IMR-90 (cell line): ENCODE results near the gene NHLH2. TPM values are rescaled to one million over a fixed set of nuclear protein-coding genes. Genes with fewer than 3 reads are reported as not detected.

Experiments used
- ATAC-seq: fragments of 200-7000 bp; cut with Tn5 transposase; 2 replicates; pipeline ENCODE4 v1.9.1; 2020; ENCODE audit warnings: low read depth, mild to moderate bottlenecking, moderate library complexity
- BruUV-seq: library from RNA; stranded (reverse); fragments of 400-500 nt; replicated peaks from 2 replicates; lab custom pipeline; 2021; lab: Mats Ljungman, UMichigan
- CTCF ChIA-PET: fragments of 300-600 bp; formaldehyde crosslinking; extraction: SDS; loops from one replicate; lab custom pipeline; 2021; ENCODE audit warnings: antibody characterized with exemption; lab: Yijun Ruan, JAX
- POLR2A ChIA-PET: fragments of 300-600 bp; sonication (Branson Sonifier 250); formaldehyde crosslinking; loops from one replicate; lab custom pipeline; 2022; ENCODE audit warnings: antibody characterized with exemption; ENCODE audit not compliant: unreplicated experiment; lab: Charles Lee
- DNase-seq: peaks from one replicate; pipeline ENCODE4 v3.0.0; 2013
- H2AFZ ChIP-seq: replicated peaks from 2 replicates; pipeline ENCODE3; 2013; ENCODE audit warnings: low read length, mild to moderate bottlenecking; ENCODE audit not compliant: poor library complexity
- H2AK5ac ChIP-seq: 2 replicates; pipeline ENCODE4 v1.6.1; 2013; ENCODE audit warnings: low read depth, low read length, inconsistent platforms
- H2AK9ac ChIP-seq: replicated peaks from 2 replicates; pipeline ENCODE3; 2013; ENCODE audit warnings: mild to moderate bottlenecking, low read depth, low read length, moderate library complexity; ENCODE audit not compliant: poor library complexity
- H2BK120ac ChIP-seq: 2 replicates; pipeline ENCODE4 v1.6.1; 2013; ENCODE audit warnings: low read depth, low read length, inconsistent platforms
- H2BK15ac ChIP-seq: 3 replicates; pipeline ENCODE4 v1.6.1; 2013; ENCODE audit warnings: low read depth, low read length, inconsistent platforms
- H2BK20ac ChIP-seq: 2 replicates; pipeline ENCODE4 v1.6.1; 2013; ENCODE audit warnings: low read depth, mild to moderate bottlenecking, inconsistent platforms, low read length, moderate library complexity
- H2BK5ac ChIP-seq: 2 replicates; pipeline ENCODE4 v1.6.1; 2013; ENCODE audit warnings: mild to moderate bottlenecking, low read depth, low read length, inconsistent platforms; ENCODE audit not compliant: poor library complexity, severe bottlenecking
- H3K14ac ChIP-seq: replicated peaks from 2 replicates; pipeline ENCODE4 v1.6.1; 2013; ENCODE audit warnings: low read depth, low read length, inconsistent platforms
- H3K18ac ChIP-seq: 2 replicates; pipeline ENCODE4 v1.6.1; 2013; ENCODE audit warnings: low read depth, low read length, control low read depth
- H3K23ac ChIP-seq: 2 replicates; pipeline ENCODE4 v1.6.1; 2013; ENCODE audit warnings: low read depth, low read length, inconsistent platforms
- H3K27ac ChIP-seq: 2 replicates; pipeline ENCODE4 v1.5.1; 2013; ENCODE audit warnings: mild to moderate bottlenecking, control low read depth, low read length; ENCODE audit not compliant: insufficient read depth
- H3K27me3 ChIP-seq: 2 replicates; pipeline ENCODE4 v1.6.1; 2013; ENCODE audit warnings: low read length; ENCODE audit not compliant: control insufficient read depth, insufficient read depth
- H3K36me3 ChIP-seq: 2 replicates; pipeline ENCODE4 v1.6.1; 2013; ENCODE audit warnings: low read length, mixed read lengths; ENCODE audit not compliant: control insufficient read depth, insufficient read depth
- H3K4ac ChIP-seq: 2 replicates; pipeline ENCODE4 v1.6.1; 2013; ENCODE audit warnings: low read depth, low read length, inconsistent platforms
- H3K4me1 ChIP-seq: 2 replicates; pipeline ENCODE4 v1.6.1; 2013; ENCODE audit warnings: low read length, mixed read lengths; ENCODE audit not compliant: control insufficient read depth, insufficient read depth
- H3K4me2 ChIP-seq: 2 replicates; pipeline ENCODE4 v1.6.1; 2013; ENCODE audit warnings: low read depth, mild to moderate bottlenecking, control low read depth, low read length, moderate library complexity
- H3K4me3 ChIP-seq: 2 replicates; pipeline ENCODE4 v1.5.1; 2013; ENCODE audit warnings: low read depth, mild to moderate bottlenecking, control low read depth, low read length, moderate library complexity; ENCODE audit not compliant: insufficient read depth
- H3K56ac ChIP-seq: 2 replicates; pipeline ENCODE4 v1.6.1; 2013; ENCODE audit warnings: low read length, inconsistent platforms; ENCODE audit not compliant: insufficient read depth; ENCODE audit errors: extremely low read depth
- H3K79me1 ChIP-seq, 2 experiments: 2 replicates each; pipeline ENCODE4 v1.6.1; 2013; ENCODE audit warnings: low read length in 2 of 2, inconsistent platforms in 1 of 2, low read depth in 1 of 2
- H3K9ac ChIP-seq: 2 replicates; pipeline ENCODE4 v1.6.1; 2013; ENCODE audit warnings: low read depth, low read length, control low read depth
- H3K9me1 ChIP-seq: 2 replicates; pipeline ENCODE4 v1.6.1; 2013; ENCODE audit warnings: low read length, inconsistent platforms; ENCODE audit not compliant: insufficient read depth
- H3K9me3 ChIP-seq: 2 replicates; pipeline ENCODE4 v1.6.1; 2013; ENCODE audit warnings: low read length; ENCODE audit not compliant: control insufficient read depth, insufficient read depth
- H4K20me1 ChIP-seq: 2 replicates; pipeline ENCODE4 v1.6.1; 2013; ENCODE audit warnings: low read length, inconsistent platforms; ENCODE audit not compliant: insufficient read depth
- H4K5ac ChIP-seq: 2 replicates; pipeline ENCODE4 v1.6.1; 2013; ENCODE audit warnings: mild to moderate bottlenecking, low read depth, low read length, control low read depth
- H4K8ac ChIP-seq, 2 experiments: 2 replicates each; pipeline ENCODE4 v1.6.1; 2013; ENCODE audit warnings: low read depth in 2 of 2, low read length in 2 of 2, control low read depth in 1 of 2, inconsistent platforms in 1 of 2
- H4K91ac ChIP-seq: 2 replicates; pipeline ENCODE4 v1.6.1; 2013; ENCODE audit warnings: low read depth, low read length, inconsistent platforms; ENCODE audit not compliant: insufficient read depth
- BHLHE40 ChIP-seq: fragments of 150-350 bp; IDR thresholded peaks from 2 replicates; pipeline ENCODE4 v1.6.1; 2016; ENCODE audit warnings: mild to moderate bottlenecking, low read depth, low read length
- CEBPB ChIP-seq: IDR thresholded peaks from 2 replicates; pipeline ENCODE4 v1.6.1; 2012; ENCODE audit warnings: low read depth, low read length, improper control_type of control experiment
- CHD1 ChIP-seq: IDR thresholded peaks from 2 replicates; pipeline ENCODE4 v1.6.1; 2012; ENCODE audit warnings: low read depth, low read length, improper control_type of control experiment
- FOS ChIP-seq: fragments of 150-350 bp; IDR thresholded peaks from 2 replicates; pipeline ENCODE4 v1.6.1; 2016; ENCODE audit warnings: low read depth, low read length
- MAFK ChIP-seq: IDR thresholded peaks from 2 replicates; pipeline ENCODE4 v1.6.1; 2012; ENCODE audit warnings: low read depth, low read length, improper control_type of control experiment
- MAZ ChIP-seq: IDR thresholded peaks from 2 replicates; pipeline ENCODE4 v1.6.1; 2012; ENCODE audit warnings: low read depth, mild to moderate bottlenecking, low read length, improper control_type of control experiment, moderate library complexity, borderline replicate concordance
- MXI1 ChIP-seq: IDR thresholded peaks from 2 replicates; pipeline ENCODE4 v1.6.1; 2012; ENCODE audit warnings: low read depth, mild to moderate bottlenecking, low read length, moderate library complexity, borderline replicate concordance
- NFE2L2 ChIP-seq: fragments of 150-350 bp; IDR thresholded peaks from 2 replicates; pipeline ENCODE4 v1.6.1; 2016; ENCODE audit warnings: low read depth, mild to moderate bottlenecking, low read length
- POLR2A ChIP-seq: IDR thresholded peaks from 2 replicates; pipeline ENCODE4 v1.6.1; 2012; ENCODE audit warnings: mild to moderate bottlenecking, low read depth, low read length
- RAD21 ChIP-seq: IDR thresholded peaks from 2 replicates; pipeline ENCODE4 v1.6.1; 2012; ENCODE audit warnings: low read length, improper control_type of control experiment
- RCOR1 ChIP-seq: IDR thresholded peaks from 2 replicates; pipeline ENCODE4 v1.6.1; 2012; ENCODE audit warnings: mild to moderate bottlenecking, low read length, improper control_type of control experiment; ENCODE audit not compliant: insufficient replicate concordance
- RFX5 ChIP-seq: IDR thresholded peaks from 2 replicates; pipeline ENCODE4 v1.8.0; 2012; ENCODE audit warnings: low read depth, mild to moderate bottlenecking, low read length, moderate library complexity
- SMC3 ChIP-seq: fragments of 150-350 bp; IDR thresholded peaks from 2 replicates; pipeline ENCODE4 v1.6.1; 2016; ENCODE audit warnings: low read depth, mild to moderate bottlenecking, antibody characterized with exemption, low read length, moderate library complexity
- WGBS, 2 experiments: methylation state at CpG; one replicate each; pipeline versions ENCODE4 v1.1.5 to v1.1.7; 2013; ENCODE audit warnings: missing lambda C conversion rate in 2 of 2; ENCODE audit not compliant: insufficient read length in 1 of 2; ENCODE audit errors: extremely low coverage in 2 of 2; 5-methylcytosine and 5-hydroxymethylcytosine counted together
- dilution Hi-C: fragments of 300-500 bp; cut with HindIII; formaldehyde crosslinking; loops from one replicate; pipeline ENCODE4 v1.14.3; 2018; ENCODE audit warnings: low sequenced_read_pairs; ENCODE audit not compliant: unreplicated experiment
- in situ Hi-C: fragments of 300-500 bp; cut with MboI; formaldehyde crosslinking; loops from 3 replicates; pipeline ENCODE4 v1.14.3; 2019; ENCODE audit warnings: low sequenced_read_pairs, inconsistent platforms, mixed read lengths
- intact Hi-C: fragments of 100-400 bp; cut with micrococcal nuclease; formaldehyde crosslinking; loops from 2 replicates; pipeline ENCODE4 v1.10.0; 2022
- polyA plus RNA-seq, 3 experiments: library from polyadenylated mRNA; depleted of rRNA; stranded (reverse); fragments of >200 nt; gene quantifications; 2 replicates each; pipeline ENCODE4 v1.2.3, GENCODE V29; 2012; ENCODE audit warnings: low replicate concordance in 1 of 3
- total RNA-seq: library from RNA; depleted of rRNA; stranded (reverse); fragments of >200 nt; gene quantifications from 2 replicates; pipeline ENCODE4 v1.2.3, GENCODE V29; 2012
- TF ChIP-seq, protein P1 (sequence below): conservative IDR thresholded peaks from 2 replicates; pipeline ENCODE4 v1.5.1; 2012; ENCODE audit warnings: mild to moderate bottlenecking, low read depth, low read length, improper control_type of control experiment
- TF ChIP-seq, protein P2 (sequence below): fragments of 150-350 bp; IDR thresholded peaks from 2 replicates; pipeline ENCODE4 v1.6.1; 2017; ENCODE audit warnings: mild to moderate bottlenecking, antibody characterized with exemption, low read length, low read depth
- TF ChIP-seq, protein P3 (sequence below): fragments of 150-350 bp; IDR thresholded peaks from 2 replicates; pipeline ENCODE4 v1.6.1; 2016; ENCODE audit warnings: low read depth, mild to moderate bottlenecking, low read length, moderate library complexity, borderline replicate concordance

The NHLH2 gene
- total and polyA plus RNA-seq, 2 of the 4 experiments (the other 2 are of a cell fraction) = not detected

DNA sequence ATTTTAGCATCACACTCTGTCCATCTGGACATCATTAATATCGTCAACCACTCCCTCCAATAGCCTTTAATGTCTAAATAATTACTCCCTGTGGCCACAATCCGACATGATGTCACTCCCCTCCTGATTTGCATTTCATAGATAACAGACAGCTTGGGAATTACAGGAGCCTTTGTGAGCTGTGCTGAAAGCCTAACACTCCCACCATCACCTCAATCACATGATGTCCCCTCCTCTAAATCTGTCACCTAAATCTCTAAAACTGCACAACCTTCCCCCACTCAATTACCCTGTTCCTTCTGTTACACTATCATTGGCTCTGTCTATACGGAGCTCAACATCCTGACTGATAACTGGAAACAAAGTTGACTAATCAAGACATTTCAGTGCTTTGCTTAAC is 14.3 kb downstream of the NHLH2 start:
- no peak overlapping the region for H2BK15ac ChIP-seq
- intact Hi-C loops = no loop called here
- no peak overlapping the region for H4K5ac ChIP-seq
- peaks cover 26% of the 10 kb centered on the region for H3K27me3 ChIP-seq
- TF ChIP-seq NFE2L2 (no peak), SMC3 (no peak), RCOR1 (no peak), RAD21 (no peak), BHLHE40 (no peak), MAFK (no peak), MAZ (no peak), RFX5 (no peak), MXI1 (no peak), POLR2A (no peak), FOS (no peak), CHD1 (no peak), CEBPB (no peak)
- TF ChIP-seq, protein P1, sequence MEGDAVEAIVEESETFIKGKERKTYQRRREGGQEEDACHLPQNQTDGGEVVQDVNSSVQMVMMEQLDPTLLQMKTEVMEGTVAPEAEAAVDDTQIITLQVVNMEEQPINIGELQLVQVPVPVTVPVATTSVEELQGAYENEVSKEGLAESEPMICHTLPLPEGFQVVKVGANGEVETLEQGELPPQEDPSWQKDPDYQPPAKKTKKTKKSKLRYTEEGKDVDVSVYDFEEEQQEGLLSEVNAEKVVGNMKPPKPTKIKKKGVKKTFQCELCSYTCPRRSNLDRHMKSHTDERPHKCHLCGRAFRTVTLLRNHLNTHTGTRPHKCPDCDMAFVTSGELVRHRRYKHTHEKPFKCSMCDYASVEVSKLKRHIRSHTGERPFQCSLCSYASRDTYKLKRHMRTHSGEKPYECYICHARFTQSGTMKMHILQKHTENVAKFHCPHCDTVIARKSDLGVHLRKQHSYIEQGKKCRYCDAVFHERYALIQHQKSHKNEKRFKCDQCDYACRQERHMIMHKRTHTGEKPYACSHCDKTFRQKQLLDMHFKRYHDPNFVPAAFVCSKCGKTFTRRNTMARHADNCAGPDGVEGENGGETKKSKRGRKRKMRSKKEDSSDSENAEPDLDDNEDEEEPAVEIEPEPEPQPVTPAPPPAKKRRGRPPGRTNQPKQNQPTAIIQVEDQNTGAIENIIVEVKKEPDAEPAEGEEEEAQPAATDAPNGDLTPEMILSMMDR = no peak
- TF ChIP-seq, protein P2, sequence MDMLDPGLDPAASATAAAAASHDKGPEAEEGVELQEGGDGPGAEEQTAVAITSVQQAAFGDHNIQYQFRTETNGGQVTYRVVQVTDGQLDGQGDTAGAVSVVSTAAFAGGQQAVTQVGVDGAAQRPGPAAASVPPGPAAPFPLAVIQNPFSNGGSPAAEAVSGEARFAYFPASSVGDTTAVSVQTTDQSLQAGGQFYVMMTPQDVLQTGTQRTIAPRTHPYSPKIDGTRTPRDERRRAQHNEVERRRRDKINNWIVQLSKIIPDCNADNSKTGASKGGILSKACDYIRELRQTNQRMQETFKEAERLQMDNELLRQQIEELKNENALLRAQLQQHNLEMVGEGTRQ = no peak
- TF ChIP-seq, protein P3, sequence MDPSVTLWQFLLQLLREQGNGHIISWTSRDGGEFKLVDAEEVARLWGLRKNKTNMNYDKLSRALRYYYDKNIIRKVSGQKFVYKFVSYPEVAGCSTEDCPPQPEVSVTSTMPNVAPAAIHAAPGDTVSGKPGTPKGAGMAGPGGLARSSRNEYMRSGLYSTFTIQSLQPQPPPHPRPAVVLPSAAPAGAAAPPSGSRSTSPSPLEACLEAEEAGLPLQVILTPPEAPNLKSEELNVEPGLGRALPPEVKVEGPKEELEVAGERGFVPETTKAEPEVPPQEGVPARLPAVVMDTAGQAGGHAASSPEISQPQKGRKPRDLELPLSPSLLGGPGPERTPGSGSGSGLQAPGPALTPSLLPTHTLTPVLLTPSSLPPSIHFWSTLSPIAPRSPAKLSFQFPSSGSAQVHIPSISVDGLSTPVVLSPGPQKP = no peak
- no peak overlapping the region for H3K4me3 ChIP-seq
- no peak overlapping the region for H3K14ac ChIP-seq
- CTCF ChIA-PET = interaction anchor here (1.5 kb wide), 1 partner anchor 14 kb away, joined by 5 read pairs; the partner anchor contains the start of gene NHLH2
- BruUV-seq = no TSS peak
- H4K20me1 ChIP-seq = no peaks in the 10 kb centered on the region
- H3K9me1 ChIP-seq = no peaks in the 10 kb centered on the region
- dilution Hi-C loops = no loop called here
- no peak overlapping the region for H2AFZ ChIP-seq
- H2BK120ac ChIP-seq = no peak overlapping the region
- DNase-seq = no peak
- no peak overlapping the region for H4K8ac ChIP-seq
- H3K23ac ChIP-seq = no peak overlapping the region
- no peak overlapping the region for H4K91ac ChIP-seq
- WGBS, 2 experiments = 40% methylated on average over 1 of the region's 3 CpGs; no CpG with 5 or more reads in 1 of the 2 experiments
- no peak for ATAC-seq
- no peaks in the 10 kb centered on the region for H3K36me3 ChIP-seq
- peaks cover 2% of the 10 kb centered on the region; the same call in 1 of the 2 replicates for H3K4me1 ChIP-seq
- no peaks in the 10 kb centered on the region for H3K79me1 ChIP-seq
- H3K27ac ChIP-seq = no peak overlapping the region
- no peak overlapping the region for H3K56ac ChIP-seq
- H3K9ac ChIP-seq = no peak overlapping the region
- in situ Hi-C loops = no loop called here
- no peak overlapping the region for H2AK5ac ChIP-seq
- H3K9me3 ChIP-seq = no peaks in the 10 kb centered on the region
- no peak overlapping the region for H3K4me2 ChIP-seq
- no peak overlapping the region for H3K4ac ChIP-seq
- no peak overlapping the region for H2AK9ac ChIP-seq
- no peak overlapping the region for H2BK5ac ChIP-seq
- no peak overlapping the region for H3K18ac ChIP-seq
- POLR2A ChIA-PET = no interaction called here
- H2BK20ac ChIP-seq = no peak overlapping the region
